Measurements from ENCODE around the gene ALPI.
"Not testable (repeated sequence)": the region's sequence is repeated elsewhere in the genome, so short reads cannot be mapped to it uniquely, and the experiment has no call there.

ALPI gene

GRCh38 chr2:232438091-232438490 is 17.9 kb upstream of the ALPI start:
- no peaks in the 10 kb centered on the region for H3K27me3 ChIP-seq (ENCODE audit: insufficient read depth, low read length, poor library complexity)
- H2BK5ac ChIP-seq (ENCODE audit: low read length), result no peak overlapping the region
- H3K4ac ChIP-seq (ENCODE audit: low read depth, low read length), result no peak overlapping the region
- H3K79me1 ChIP-seq (ENCODE audit: low read length), result no peaks in the 10 kb centered on the region
- no peak overlapping the region for H2BK120ac ChIP-seq (ENCODE audit: low read depth, low read length)
- no peak overlapping the region for H3K9ac ChIP-seq (ENCODE audit: low read length)
- H3K23ac ChIP-seq (ENCODE audit: low read length), result no peak overlapping the region
- no peaks in the 10 kb centered on the region for H3K79me2 ChIP-seq (ENCODE audit: control insufficient read depth, insufficient read depth, low read length)
- no peak overlapping the region for H3K56ac ChIP-seq (ENCODE audit: low read length)
- WGBS (ENCODE audit: extremely low coverage, insufficient coverage, low lambda C conversion rate), result no CpG with 5 or more reads among the region's 12 CpGs
- H3K27ac ChIP-seq (ENCODE audit: low read depth, low read length), result no peak overlapping the region
- H3K18ac ChIP-seq (ENCODE audit: low read length), result no peak overlapping the region
- H2BK15ac ChIP-seq (replicated peaks; ENCODE audit: low read depth), result no peak overlapping the region
- H3K36me3 ChIP-seq (ENCODE audit: control insufficient read depth, insufficient read depth, low read length), result no peaks in the 10 kb centered on the region
- no peak overlapping the region for H2AK5ac ChIP-seq (ENCODE audit: low read length)
- DNase-seq, result no peak
- H3K4me3 ChIP-seq (ENCODE audit: low read length), result no peak overlapping the region
- H3K4me2 ChIP-seq (ENCODE audit: low read length), result no peak overlapping the region
- no peaks in the 10 kb centered on the region for H3K4me1 ChIP-seq (ENCODE audit: control insufficient read depth, low read depth, low read length)
- no peak overlapping the region for H4K5ac ChIP-seq (ENCODE audit: low read length)
- no peak overlapping the region for H4K8ac ChIP-seq (ENCODE audit: low read depth, low read length)

- Histone ChIP-seq H4K5ac (ENCODE audit: low read length) (no peak overlapping the region), H3K4ac (ENCODE audit: low read depth, low read length) (no peak overlapping the region), H3K18ac (ENCODE audit: low read length) (no peak overlapping the region), H3K56ac (ENCODE audit: low read length) (no peak overlapping the region), H3K4me3 (ENCODE audit: low read length) (no peak overlapping the region), H2BK15ac (replicated peaks; ENCODE audit: low read depth) (no peak overlapping the region), H3K27me3 (ENCODE audit: insufficient read depth, low read length, poor library complexity) (no peaks in the 10 kb centered on the region), H3K79me2 (ENCODE audit: control insufficient read depth, insufficient read depth, low read length) (no peaks in the 10 kb centered on the region), H3K27ac (ENCODE audit: low read depth, low read length) (no peak overlapping the region), H2AK5ac (ENCODE audit: low read length) (no peak overlapping the region), H2BK5ac (ENCODE audit: low read length) (no peak overlapping the region), H4K8ac (ENCODE audit: low read depth, low read length) (no peak overlapping the region), H2BK120ac (ENCODE audit: low read depth, low read length) (no peak overlapping the region), H3K23ac (ENCODE audit: low read length) (no peak overlapping the region), H3K9ac (ENCODE audit: low read length) (no peak overlapping the region), H3K36me3 (ENCODE audit: control insufficient read depth, insufficient read depth, low read length) (no peaks in the 10 kb centered on the region), H3K4me2 (ENCODE audit: low read length) (no peak overlapping the region), H3K79me1 (ENCODE audit: low read length) (no peaks in the 10 kb centered on the region), H3K4me1 (ENCODE audit: control insufficient read depth, low read depth, low read length) (no peaks in the 10 kb centered on the region)
- no CpG with 5 or more reads among the region's 22 CpGs for WGBS (ENCODE audit: extremely low coverage, insufficient coverage, low lambda C conversion rate)
- no peak for DNase-seq
Observed at GRCh38 chr2:232438951-232439757, 16.8 kb upstream of the ALPI start.

DNA sequence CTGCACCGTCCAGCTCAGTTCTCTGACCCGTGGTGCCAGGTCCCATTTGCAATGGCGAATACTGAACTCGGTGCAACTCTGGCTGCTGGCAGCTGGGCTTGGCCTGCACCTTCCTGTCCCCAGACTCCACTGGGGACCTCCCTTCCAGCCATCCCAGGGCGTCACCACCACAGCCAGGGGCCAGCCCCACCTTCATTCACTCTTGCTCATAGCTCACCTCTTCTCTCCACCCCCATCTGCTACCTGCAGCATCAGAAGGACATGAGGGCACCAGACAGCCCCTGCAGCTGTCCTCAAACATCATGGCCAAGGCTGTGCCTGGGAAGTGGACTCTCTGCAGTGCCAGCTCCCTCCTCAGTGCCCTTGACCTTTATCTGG is 16.2 kb upstream of the ALPI start:
- no peak overlapping the region for H2BK15ac ChIP-seq (replicated peaks; ENCODE audit: low read depth)
- H3K27me3 ChIP-seq (ENCODE audit: insufficient read depth, low read length, poor library complexity), result no peaks in the 10 kb centered on the region
- no peak overlapping the region for H2AK5ac ChIP-seq (ENCODE audit: low read length)
- H3K36me3 ChIP-seq (ENCODE audit: control insufficient read depth, insufficient read depth, low read length), result no peaks in the 10 kb centered on the region
- no peak overlapping the region for H2BK5ac ChIP-seq (ENCODE audit: low read length)
- no peak overlapping the region for H2BK120ac ChIP-seq (ENCODE audit: low read depth, low read length)
- no CpG with 5 or more reads among the region's 5 CpGs for WGBS (ENCODE audit: extremely low coverage, insufficient coverage, low lambda C conversion rate)
- no peak overlapping the region for H3K4me3 ChIP-seq (ENCODE audit: low read length)
- H3K9ac ChIP-seq (ENCODE audit: low read length), result no peak overlapping the region
- no peak overlapping the region for H3K18ac ChIP-seq (ENCODE audit: low read length)
- H4K8ac ChIP-seq (ENCODE audit: low read depth, low read length), result no peak overlapping the region
- H3K79me2 ChIP-seq (ENCODE audit: control insufficient read depth, insufficient read depth, low read length), result no peaks in the 10 kb centered on the region
- no peak overlapping the region for H3K23ac ChIP-seq (ENCODE audit: low read length)
- H3K56ac ChIP-seq (ENCODE audit: low read length), result no peak overlapping the region
- no peak overlapping the region for H3K4ac ChIP-seq (ENCODE audit: low read depth, low read length)
- no peak for DNase-seq
- no peak overlapping the region for H3K4me2 ChIP-seq (ENCODE audit: low read length)
- H3K4me1 ChIP-seq (ENCODE audit: control insufficient read depth, low read depth, low read length), result no peaks in the 10 kb centered on the region
- H3K79me1 ChIP-seq (ENCODE audit: low read length), result no peaks in the 10 kb centered on the region
- H3K27ac ChIP-seq (ENCODE audit: low read depth, low read length), result no peak overlapping the region
- H4K5ac ChIP-seq (ENCODE audit: low read length), result no peak overlapping the region

DNA sequence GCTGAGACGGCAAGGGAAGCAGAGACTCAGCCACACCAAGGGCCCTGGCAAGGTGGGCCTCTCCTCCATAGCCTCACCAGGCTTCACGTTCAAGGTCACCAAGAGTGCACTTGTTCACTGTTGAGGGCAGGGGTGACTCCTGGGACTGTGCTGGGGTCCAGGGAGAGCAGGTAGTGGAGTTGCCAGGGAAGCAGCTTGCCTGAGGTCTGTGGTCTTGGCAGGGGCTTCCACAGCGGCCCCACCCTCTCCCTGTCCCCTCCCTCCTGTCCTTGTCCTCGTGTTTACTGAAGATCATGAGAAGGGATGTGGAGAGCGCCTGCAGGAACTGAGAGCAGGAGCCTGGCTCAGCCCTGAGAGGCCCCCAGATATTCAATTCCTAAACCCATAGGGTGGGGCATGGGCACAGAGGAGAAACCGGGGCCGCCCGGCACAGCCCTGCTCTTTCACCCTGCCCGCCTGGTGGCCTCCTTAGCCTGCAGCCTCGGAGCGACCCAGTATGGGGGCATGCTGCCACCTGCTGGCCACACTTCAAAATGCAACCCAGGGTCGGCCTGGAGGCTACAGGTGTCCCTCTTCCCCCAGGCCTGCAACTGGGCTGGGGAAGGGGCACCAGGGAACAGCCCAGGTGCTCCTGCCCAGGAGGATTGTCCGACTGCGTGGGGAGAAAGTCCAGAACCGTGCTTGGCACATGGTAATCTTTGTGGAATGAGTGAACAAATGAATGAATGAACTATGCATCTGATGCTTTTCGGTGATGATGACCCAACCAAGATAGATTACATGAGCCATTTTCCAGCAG is 15.5 kb upstream of the ALPI start:
- H3K23ac ChIP-seq (ENCODE audit: low read length); H3K4ac ChIP-seq (ENCODE audit: low read depth, low read length); H3K4me2 ChIP-seq (ENCODE audit: low read length); H2BK15ac ChIP-seq (replicated peaks; ENCODE audit: low read depth); H3K18ac ChIP-seq (ENCODE audit: low read length); H2AK5ac ChIP-seq (ENCODE audit: low read length); H4K5ac ChIP-seq (ENCODE audit: low read length); H3K36me3 ChIP-seq (ENCODE audit: control insufficient read depth, insufficient read depth, low read length); H3K56ac ChIP-seq (ENCODE audit: low read length); H3K4me3 ChIP-seq (ENCODE audit: low read length); H3K79me1 ChIP-seq (ENCODE audit: low read length); H3K27ac ChIP-seq (ENCODE audit: low read depth, low read length); H2BK5ac ChIP-seq (ENCODE audit: low read length); H3K79me2 ChIP-seq (ENCODE audit: control insufficient read depth, insufficient read depth, low read length); H2BK120ac ChIP-seq (ENCODE audit: low read depth, low read length); H3K27me3 ChIP-seq (ENCODE audit: insufficient read depth, low read length, poor library complexity); H3K4me1 ChIP-seq (ENCODE audit: control insufficient read depth, low read depth, low read length); H4K8ac ChIP-seq (ENCODE audit: low read depth, low read length); H3K9ac ChIP-seq (ENCODE audit: low read length): not testable (repeated sequence)
- DNase-seq, result peak; percentile 78
- WGBS (ENCODE audit: extremely low coverage, insufficient coverage, low lambda C conversion rate), result no CpG with 5 or more reads among the region's 16 CpGs

DNA sequence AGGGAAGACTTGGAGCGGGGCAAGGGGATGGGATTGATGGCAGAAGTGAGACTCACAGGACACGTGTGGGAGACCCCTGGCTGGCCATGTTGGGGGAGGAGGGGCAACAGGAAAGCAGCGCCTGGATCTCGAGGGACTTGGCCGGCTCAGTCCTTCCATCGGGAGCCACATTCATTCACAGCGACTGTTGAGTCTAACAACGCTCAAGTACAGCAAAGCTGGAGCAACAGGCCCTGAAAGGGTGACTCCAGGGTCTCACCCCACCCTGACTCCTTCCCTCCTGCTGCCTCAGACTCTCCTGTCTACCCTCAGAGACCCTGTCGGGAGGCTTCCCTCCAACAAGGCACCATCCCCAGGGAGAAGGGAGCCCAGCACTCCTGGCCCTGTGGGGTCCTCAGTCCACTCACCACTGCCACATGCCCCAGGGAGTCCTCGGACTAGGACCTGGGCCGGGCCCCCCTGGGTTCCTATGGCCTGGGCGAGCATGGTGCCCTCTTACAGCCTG is 14.8 kb upstream of the ALPI start:
- Histone ChIP-seq H3K27me3 (ENCODE audit: insufficient read depth, low read length, poor library complexity) (no peaks in the 10 kb centered on the region), H2AK5ac (ENCODE audit: low read length) (no peak overlapping the region), H3K56ac (ENCODE audit: low read length) (no peak overlapping the region), H3K4ac (ENCODE audit: low read depth, low read length) (no peak overlapping the region), H3K36me3 (ENCODE audit: control insufficient read depth, insufficient read depth, low read length) (no peaks in the 10 kb centered on the region), H3K4me2 (ENCODE audit: low read length) (no peak overlapping the region), H3K18ac (ENCODE audit: low read length) (no peak overlapping the region), H3K23ac (ENCODE audit: low read length) (no peak overlapping the region), H2BK5ac (ENCODE audit: low read length) (no peak overlapping the region), H3K4me1 (ENCODE audit: control insufficient read depth, low read depth, low read length) (no peaks in the 10 kb centered on the region), H4K5ac (ENCODE audit: low read length) (no peak overlapping the region), H2BK15ac (replicated peaks; ENCODE audit: low read depth) (no peak overlapping the region), H3K79me1 (ENCODE audit: low read length) (no peaks in the 10 kb centered on the region), H3K9ac (ENCODE audit: low read length) (no peak overlapping the region), H3K27ac (ENCODE audit: low read depth, low read length) (no peak overlapping the region), H3K79me2 (ENCODE audit: control insufficient read depth, insufficient read depth, low read length) (no peaks in the 10 kb centered on the region), H4K8ac (ENCODE audit: low read depth, low read length) (no peak overlapping the region), H2BK120ac (ENCODE audit: low read depth, low read length) (no peak overlapping the region), H3K4me3 (ENCODE audit: low read length) (no peak overlapping the region)
- no peak for DNase-seq
- WGBS (ENCODE audit: extremely low coverage, insufficient coverage, low lambda C conversion rate), result no CpG with 5 or more reads among the region's 12 CpGs

Data from mesendoderm (in vitro differentiated cells).